ENCODE data around the gene FIGN.

- TF ChIP-seq CTCF (IDR thresholded peaks at IDR 0.05) (no peak), ZFX (IDR thresholded peaks at IDR 0.05; ENCODE audit: borderline replicate concordance) (no peak)
These were observed 20.8 kb upstream of the FIGN start for GRCh38 chr2:163756588-163756987.
